ENCODE data around the gene NKAIN2.
"Not testable (repeated sequence)": the region's sequence is repeated elsewhere in the genome, so short reads cannot be mapped to it uniquely, and the experiment has no call there.

The NKAIN2 gene

DNA sequence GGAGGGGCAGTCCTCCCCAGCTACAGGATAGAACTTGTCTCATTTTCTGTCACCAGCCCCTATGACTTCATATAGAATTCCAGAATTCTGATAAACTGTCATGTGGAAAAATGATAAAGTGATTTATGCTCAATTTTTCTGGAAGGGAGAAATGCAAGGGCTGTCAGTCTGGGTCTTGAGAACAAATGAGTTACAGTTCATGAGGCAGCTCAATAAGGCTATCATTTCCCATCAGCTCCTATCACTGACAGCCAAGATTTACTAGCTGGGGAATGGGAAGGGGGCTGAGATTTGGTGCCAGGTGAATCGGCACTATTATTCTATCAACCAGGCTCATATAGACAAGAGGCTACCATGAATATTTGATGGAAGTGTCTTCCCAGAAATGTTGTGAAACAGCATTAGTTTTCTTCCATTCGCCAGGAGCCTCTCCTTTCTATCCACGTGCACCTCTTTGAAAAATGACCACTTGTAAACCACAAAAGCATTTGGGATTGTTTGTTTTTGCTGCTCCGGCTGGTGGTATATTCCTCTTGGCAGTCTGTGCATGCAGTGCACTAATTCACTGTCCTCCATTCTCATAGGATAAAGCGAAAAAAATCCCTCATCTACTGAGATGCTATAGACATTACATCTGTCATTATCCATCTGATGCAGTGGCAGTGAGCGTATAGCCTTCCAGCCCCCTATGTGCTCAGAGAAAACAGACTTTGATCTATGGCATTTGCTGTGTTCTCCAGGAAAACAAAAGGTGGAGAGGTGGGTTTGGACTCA, 629.9 kb downstream of the NKAIN2 start:
- DNase-seq (ENCODE audit: low read depth, low spot score): no peak

DNA sequence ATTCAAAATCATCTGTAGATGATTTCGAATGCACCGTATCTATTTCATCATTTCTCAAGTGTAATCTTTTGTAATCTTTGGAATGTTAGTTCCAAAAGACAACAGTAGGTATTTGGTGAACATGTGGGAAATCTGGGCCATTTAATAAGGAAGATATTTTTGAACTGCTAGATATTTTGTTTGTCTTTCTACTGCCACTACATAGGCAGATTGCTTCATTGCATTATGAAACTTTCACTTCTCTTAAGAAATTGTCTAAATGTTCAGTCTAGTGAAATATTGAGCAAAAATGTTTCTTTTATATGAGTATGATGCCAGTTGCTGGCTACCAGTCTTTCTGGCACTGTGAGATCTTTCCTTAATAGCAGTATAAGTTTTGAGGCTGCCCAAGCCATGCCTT, 630.8 kb downstream of the NKAIN2 start:
- no peak for DNase-seq (ENCODE audit: low read depth, low spot score)

DNA sequence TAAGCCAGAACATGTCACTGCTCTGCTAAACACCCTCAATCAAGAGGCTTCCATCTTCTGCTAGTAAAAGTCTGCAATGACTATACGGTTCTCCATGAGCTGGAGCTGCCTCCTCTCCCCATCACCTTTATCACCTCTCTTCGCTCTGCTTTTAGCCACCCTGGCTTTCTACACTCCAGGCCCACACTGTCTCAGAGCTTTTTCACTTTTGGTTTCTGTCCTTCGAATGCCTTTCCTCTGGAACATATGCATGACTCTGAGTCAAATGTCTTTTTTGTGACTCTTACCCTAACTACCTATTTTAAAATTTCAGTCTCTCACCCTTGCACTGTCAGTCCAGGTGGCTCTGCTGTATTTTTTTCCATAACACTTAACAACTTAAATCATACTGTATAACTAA, 633.1 kb downstream of the NKAIN2 start:
- DNase-seq (ENCODE audit: low read depth, low spot score): no peak

DNA sequence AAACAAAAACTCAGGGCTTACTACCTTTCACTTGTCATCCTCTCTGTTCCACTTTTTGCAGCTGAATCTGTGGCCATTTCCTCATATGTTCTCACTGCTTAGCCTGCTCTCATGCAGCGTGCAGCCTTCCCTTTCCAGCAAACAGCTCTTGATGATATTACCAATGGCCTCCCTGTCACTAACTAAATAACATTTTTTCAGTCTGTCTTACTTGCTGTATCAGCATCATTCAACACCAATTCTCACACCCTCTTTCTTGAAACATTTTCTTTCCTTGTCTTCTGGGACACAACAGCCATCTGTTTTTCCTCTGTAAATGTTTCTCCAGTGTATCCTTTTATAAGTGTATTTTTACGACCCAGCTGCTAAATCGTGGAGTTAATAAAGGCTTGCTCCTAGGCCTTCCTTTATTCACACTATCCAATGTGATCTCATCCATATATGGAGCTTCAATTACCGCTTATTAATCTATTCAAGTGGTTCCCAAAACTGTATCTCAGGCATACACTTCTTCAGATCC, 634.9 kb downstream of the NKAIN2 start:
- DNase-seq (ENCODE audit: low read depth, low spot score): no peak

DNA sequence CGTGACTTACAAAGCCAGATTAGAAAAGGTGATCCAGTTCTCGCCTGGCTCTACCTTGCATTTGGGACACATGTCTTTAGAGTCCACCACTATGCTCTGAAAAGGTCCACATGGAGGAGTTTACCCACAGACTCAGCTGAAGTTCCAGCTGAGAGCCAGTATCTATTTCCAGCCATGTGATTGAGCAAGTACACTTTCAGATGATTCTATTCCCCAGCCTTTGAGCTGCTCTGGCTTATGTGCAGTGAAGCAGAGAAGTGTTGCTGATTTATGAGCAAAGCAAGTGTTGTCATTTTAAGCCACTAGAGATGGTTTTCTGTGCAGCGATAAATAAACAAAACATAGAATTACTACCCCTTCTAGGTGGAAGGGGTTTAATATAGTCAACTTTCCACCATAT, 637.8 kb downstream of the NKAIN2 start:
- no peak for DNase-seq (ENCODE audit: low read depth, low spot score)

DNA sequence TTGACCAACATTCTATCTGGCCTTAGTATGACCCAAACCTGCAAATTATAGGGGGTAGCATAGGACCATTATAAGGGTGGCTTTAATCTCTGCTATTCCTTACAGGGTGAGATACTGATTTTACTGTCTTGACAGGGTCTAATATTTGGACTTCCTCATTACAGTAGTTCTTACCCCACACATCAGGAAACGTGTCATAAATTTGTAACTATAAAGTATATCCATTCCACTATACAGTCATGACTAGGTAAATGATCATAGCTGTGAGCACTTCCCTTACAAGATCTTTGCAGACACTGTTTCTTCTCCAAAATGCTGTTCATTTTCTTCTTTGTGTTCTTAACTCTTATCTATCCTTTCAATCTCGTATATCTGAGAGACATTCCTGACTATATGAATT, 639.9 kb downstream of the NKAIN2 start:
- DNase-seq (ENCODE audit: low read depth, low spot score): no peak

DNA sequence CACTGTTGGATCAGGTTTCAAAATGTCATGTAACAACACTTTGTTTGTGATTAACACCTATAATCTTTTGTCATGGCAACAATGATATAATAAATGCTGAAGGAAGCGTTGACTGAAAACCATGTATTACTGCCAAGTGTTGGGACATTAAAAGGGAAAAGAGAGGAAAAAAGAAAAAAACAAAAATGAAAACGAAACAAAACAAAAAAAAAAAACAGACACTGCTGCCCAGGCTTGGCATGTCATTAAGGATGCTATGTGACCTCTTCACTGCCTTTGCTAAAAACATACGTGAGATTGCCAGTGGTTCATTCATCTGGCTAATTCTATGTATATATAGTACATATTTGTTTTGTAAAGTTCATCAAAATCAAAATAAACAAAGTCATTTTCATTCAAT, 641.9 kb downstream of the NKAIN2 start:
- DNase-seq (ENCODE audit: low read depth, low spot score): no peak

DNA sequence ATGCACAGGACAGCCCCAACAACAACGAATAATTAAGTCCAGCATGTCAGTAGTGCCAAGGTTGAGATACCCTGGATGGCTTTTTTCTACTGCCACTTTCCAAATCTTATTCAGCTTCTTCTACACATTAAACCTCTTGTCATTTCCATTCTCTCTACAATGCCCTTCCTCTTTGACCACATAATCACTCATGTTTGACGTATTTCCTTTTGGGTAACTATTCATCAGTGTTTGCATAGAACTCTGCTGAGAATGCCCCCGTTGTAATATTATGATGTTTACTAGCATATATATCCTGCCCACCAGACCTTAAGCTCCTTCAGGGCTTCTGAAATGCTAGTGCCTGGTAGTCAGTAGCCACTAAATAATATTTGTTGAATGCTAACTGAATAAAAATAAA, 643.3 kb downstream of the NKAIN2 start:
- DNase-seq (ENCODE audit: low read depth, low spot score): no peak

DNA sequence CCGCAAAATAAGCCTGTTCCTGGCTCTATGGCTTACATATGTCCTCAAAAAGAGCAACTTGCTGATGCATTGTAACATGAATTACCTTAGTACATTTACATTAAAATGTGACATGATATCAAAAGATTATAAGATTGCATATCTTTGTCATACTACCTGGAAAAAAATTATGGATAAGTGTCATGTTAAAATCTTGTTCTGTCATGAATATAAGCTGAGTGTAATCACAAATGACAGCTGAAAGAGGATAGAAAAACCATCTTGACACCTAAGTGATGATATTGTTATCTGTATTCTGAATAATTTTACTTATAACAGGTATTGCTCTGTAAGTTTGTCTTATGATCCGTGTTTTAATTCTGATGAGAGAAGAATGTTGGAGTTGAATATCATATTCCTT, 655.6 kb downstream of the NKAIN2 start:
- no peak for DNase-seq (ENCODE audit: low read depth, low spot score)

DNA sequence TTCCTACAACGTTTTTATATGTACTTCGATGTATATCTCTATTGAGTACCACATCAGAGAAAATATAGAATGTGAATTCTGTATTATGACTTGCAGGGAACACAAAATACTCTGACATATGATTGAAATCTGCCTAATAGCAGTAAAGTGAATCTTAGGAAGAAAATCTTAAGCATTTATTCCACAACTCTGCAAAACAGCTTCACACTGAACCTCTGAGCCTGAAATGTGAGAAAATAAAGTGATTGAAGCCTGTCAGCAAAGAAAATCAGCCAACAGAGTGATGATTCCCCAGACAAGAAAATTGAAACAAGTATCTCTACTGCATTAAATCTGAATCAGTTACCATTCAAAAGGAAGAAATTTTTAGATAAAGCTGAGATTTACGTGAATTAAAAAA, 659.1 kb downstream of the NKAIN2 start:
- DNase-seq (ENCODE audit: low read depth, low spot score): no peak

DNA sequence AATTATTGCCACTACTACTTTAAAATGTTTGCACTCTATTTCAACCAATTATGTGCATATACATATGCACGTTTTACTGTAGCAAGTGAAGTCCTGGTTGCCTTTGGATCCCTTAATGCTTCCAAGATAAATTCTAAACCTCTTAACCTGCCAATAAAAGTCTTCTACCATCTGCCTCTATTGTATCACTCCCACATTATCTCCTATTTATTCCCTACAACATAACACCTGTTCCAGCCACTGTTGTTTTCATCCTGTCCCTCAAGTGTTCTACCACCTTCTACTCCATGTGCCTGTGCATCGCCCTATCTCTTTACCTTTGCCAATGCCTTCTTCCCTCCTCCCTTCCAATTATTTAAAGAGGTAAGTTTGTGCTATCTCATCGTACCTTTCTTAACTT, 659.6 kb downstream of the NKAIN2 start:
- DNase-seq (ENCODE audit: low read depth, low spot score): no peak

DNA sequence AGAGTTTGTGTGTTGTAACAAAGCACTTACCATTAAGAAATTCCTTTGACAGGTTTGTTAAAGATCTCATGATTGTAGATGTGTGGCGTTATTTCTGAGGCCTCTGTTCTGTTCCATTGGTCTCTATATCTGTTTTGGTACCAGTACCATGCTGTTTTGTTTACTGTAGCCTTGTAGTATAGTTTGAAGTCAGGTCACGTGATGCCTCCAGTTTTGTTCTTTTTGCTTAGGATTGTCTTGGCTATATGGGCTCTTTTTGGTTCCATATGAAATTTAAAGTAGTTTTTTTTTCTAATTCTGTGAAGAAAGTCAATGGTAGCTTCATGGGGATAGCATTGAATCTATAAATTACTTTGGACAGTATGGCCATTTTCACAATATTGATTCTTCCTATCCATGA, 660.9 kb downstream of the NKAIN2 start:
- not testable (repeated sequence) for DNase-seq (ENCODE audit: low read depth, low spot score)

DNA sequence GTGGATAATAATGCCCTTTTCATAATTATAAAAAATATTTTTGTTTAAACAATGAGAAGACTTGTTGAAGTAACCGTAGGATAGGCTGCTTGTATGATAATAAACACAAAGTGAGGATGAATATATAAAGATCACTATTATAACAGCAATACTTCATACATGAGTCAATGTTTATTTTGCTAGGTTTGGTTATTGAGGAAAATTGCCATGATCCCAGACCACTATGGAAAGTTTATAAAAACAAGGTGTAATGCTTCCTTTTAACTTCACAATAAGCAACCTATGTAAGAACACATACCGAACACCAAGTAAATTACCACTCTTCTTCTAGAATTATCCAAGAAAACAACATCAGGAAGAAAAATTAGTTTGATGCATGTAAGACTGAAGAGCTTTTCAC, 663.3 kb downstream of the NKAIN2 start:
- DNase-seq (ENCODE audit: low read depth, low spot score): peak; percentile 6

DNA sequence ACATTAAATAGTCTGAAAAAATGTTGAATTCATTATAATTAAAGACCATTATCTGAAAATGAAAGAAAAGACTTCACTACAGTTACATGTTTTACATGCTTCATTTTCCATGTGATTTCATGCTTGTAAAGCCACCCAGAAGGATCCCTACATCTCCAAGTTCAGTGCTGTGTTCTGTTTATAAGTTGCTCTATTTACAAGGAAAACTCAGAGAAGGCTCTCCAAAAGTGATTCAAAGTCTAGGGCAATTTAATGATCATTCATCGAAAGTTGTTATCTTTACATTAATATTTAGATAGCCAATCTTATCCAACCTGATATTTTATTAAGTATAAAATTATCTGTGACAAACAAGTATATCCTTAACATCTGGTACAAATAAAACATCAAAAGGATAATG, 663.7 kb downstream of the NKAIN2 start:
- no peak for DNase-seq (ENCODE audit: low read depth, low spot score)

DNA sequence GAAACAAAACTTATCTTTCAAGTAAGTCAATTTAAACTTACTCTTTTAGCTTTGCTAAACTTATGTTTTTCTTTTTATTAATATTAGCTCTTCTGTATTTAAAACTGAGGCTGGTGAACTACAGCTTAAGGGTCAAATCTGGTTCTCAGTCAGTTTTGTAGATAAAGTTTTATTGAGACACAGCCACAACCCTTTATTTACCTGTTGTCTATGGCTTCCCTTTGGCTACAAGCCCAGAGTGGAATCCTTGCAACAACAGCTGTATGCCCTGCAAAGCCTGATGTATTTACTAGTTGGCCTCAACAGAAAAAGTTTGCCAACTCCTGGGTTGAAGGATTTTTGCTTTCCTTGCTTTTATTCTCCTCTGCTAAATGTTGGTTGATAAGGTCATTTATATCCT, 667.1 kb downstream of the NKAIN2 start:
- no peak for DNase-seq (ENCODE audit: low read depth, low spot score)

DNA sequence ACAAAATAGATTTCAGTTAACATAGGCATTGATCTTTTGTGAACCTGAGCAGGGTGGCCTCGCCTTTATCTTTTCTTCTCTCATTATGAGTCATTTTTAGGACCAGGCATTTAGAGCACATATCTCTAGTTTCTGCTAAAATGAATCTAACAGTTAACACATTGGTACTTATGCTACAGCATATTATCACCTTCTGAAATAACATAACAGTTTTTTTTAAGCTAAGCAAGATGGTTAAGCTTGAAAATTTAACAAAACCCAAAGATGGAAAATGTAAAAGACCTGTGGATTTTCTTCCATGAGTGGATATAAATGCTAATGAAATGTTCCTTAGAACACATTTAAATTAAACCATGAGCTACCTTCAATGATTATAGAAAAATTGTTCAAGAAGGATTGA, 671.5 kb downstream of the NKAIN2 start:
- no peak for DNase-seq (ENCODE audit: low read depth, low spot score)

DNA sequence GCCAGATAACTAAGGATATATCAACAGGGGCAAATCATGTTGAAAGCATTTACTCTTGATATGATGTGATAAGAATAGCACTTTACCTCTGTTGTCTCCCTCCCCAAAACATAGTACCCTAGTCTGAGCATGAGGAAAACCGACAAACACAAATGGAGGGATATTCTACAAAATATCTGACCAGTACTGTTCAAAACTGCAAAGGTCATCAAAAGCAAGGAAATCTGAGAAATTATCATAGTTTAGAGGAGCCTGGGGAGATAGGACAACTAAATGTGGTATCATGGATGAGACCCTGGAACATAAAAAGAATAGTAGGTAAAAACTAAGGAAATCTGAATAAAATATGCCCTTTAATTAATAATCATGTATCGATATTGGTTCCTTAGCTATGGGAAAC, 675.2 kb downstream of the NKAIN2 start:
- no peak for DNase-seq (ENCODE audit: low read depth, low spot score)

DNA sequence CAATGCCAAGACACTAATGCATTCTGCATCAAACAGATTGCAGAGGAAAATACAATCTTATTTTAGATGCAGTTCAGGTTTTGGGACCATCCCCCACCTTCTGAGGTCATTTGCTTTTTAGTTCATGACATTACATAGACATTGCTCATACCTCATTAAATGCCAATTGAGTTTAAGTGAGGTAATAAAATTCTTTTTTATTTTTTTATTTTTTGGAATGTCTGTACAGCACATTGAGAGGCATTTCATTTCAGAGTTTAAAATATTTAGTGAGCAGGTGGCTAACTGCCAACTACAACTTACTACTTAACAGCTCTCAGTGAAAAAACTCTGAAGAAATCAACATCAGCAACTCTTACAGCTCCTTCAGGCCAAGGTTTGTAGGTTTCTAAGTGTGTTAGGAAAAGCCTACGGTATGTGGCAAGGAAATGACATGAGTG, 676.3 kb downstream of the NKAIN2 start:
- DNase-seq (ENCODE audit: low read depth, low spot score): no peak

DNA sequence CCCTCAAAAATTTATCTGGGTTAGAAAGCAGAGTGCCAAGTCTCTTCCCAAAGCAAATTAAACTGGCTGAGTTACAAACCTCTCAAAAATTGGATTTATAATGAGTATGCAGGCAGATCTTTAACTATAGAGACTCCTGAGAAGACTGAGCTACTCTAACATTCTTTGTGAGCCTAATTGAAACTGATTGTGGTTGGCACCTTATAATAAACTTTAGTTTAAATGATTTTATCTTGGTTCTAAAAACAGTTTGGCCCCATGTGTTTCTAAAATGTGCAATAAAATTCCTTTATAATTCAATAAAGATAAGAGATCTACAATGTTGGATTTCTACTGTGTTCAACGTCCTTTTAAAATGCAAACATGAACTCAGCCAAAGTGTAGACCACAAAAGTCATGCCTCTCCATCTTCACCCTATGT, 678.4 kb downstream of the NKAIN2 start:
- DNase-seq (ENCODE audit: low read depth, low spot score): no peak

DNA sequence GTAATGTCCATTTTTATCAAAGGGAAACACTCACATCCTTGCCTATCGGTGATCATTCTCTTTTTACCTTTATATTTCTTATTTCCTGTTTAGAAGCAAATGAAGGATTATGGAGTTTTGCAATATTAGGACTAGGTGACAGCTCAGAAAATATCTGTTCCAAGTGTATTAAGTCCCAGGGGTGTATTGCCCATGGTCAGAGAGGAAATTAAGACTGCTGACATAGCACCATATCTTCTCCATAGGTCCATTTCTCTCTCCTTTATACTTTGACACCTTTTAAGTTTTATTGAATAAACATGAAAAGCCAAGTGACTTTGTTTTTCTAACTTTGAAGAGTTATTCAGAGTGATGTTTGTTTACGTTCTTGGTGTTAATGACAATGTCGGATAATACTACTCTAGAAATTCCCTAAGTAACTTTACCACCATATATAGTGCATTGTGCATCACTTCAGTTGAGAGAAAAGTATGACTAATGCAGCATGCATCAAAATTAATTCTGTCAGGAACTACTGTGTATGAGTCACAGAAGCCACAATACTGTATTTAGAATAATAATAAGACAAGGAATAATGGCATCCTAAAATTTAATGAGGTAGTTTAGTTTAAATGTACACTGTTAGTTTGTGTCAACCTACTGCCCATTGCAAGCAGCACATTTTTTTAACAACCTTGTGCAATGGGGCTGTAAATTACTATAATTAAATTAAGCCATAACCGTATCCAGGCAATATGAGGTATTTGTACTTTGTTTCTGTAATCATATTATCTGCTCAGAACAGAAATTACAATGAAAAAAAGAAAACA, 684.2 kb downstream of the NKAIN2 start:
- no peak for DNase-seq (ENCODE audit: low read depth, low spot score)

DNA sequence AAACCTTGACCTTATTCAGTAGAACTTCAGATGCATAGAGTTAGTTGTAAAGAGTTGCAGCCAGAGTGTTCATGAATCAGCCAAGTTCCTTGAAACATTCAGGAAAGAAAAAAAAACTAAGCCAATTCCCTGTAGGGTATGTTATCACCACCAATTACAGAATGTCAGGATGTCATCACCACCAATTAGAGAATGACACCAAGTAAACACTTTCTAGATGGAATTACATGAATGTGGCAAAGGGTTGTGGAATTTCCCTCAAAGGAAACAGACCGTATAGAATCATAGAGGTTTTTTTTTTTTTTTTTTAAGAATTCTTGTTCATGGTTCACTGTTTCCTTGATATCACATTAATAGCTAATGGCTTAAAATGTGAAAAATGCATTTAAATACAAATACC, 686.5 kb downstream of the NKAIN2 start:
- DNase-seq (ENCODE audit: low read depth, low spot score): no peak

DNA sequence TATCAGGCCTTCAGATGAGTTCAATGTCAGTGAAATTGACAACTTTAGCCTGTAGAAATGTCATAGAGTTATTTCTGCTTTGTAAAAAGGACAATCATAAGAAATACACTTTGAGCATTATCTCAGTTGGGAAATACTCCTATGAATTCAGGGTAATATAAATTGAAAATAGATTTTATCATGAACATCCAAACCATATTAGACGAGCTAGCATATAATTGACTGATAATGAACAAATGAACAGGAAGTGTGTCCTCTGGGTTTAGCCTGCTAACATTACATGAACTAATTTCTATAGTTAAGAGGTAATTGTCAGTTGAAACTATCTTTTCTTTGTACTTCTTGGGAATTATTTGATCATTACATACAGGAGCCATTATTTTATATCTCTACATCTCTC, 689.6 kb downstream of the NKAIN2 start:
- no peak for DNase-seq (ENCODE audit: low read depth, low spot score)

All from brain pericyte (primary cell).